ENCODE results near the gene HSPA12B. TPM values are rescaled to one million over a fixed set of nuclear protein-coding genes. Genes with fewer than 3 reads are reported as not detected.

The HSPA12B gene
- total RNA-seq, 6 donors from 2014 or later = 18.4 to 53.7 (median 21.5) TPM

DNA sequence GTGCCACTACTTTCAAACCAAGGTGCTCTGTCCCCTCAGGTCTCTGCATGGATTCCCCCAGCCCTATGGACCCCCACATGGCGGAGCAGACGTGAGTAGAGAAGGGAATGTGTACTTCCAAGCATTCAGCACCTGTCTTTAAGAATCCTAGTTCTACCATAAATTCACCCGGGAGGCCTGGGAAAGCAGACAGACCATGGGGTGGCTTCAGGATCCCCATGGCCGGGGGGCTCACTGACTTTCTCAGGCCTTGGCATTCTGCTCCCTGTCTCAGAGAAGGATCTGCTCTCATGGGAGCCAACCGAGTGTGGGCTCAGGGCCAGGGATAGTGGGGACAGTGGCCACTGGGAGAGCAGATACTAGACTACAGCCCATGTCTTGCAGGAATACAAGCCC is 65.9 kb downstream of the HSPA12B start:
- no peaks in the 10 kb centered on the region for H3K9me3 ChIP-seq
- TF ChIP-seq EP300 (IDR thresholded peaks at IDR 0.05) = no peak
- TF ChIP-seq POLR2AphosphoS5 (IDR thresholded peaks at IDR 0.05) = no peak
- TF ChIP-seq, protein P1, sequence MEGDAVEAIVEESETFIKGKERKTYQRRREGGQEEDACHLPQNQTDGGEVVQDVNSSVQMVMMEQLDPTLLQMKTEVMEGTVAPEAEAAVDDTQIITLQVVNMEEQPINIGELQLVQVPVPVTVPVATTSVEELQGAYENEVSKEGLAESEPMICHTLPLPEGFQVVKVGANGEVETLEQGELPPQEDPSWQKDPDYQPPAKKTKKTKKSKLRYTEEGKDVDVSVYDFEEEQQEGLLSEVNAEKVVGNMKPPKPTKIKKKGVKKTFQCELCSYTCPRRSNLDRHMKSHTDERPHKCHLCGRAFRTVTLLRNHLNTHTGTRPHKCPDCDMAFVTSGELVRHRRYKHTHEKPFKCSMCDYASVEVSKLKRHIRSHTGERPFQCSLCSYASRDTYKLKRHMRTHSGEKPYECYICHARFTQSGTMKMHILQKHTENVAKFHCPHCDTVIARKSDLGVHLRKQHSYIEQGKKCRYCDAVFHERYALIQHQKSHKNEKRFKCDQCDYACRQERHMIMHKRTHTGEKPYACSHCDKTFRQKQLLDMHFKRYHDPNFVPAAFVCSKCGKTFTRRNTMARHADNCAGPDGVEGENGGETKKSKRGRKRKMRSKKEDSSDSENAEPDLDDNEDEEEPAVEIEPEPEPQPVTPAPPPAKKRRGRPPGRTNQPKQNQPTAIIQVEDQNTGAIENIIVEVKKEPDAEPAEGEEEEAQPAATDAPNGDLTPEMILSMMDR (IDR thresholded peaks at IDR 0.05) = no peak
- TF ChIP-seq POLR2A (IDR thresholded peaks at IDR 0.05) = no peak
- no peaks in the 10 kb centered on the region for H3K27me3 ChIP-seq
- peak overlapping the region; percentile 94 to 98 (median 96) for H3K27ac ChIP-seq
- ATAC-seq (ENCODE audit: low FRiP score in 2 of 2) = no peak
- 57 to 71% methylated on average over 4 to 5 of the region's 5 CpGs for WGBS, 2 donors
- H3K4me3 ChIP-seq = peak overlapping the region in 2 of 4 donors; percentile 88 to 96
- no peak for DNase-seq
- H3K4me1 ChIP-seq = peaks cover 67 to 83% (median 74%) of the 10 kb centered on the region in 4 donors
- peaks cover 4 to 47% (median 41%) of the 10 kb centered on the region in 4 donors for H3K36me3 ChIP-seq

DNA sequence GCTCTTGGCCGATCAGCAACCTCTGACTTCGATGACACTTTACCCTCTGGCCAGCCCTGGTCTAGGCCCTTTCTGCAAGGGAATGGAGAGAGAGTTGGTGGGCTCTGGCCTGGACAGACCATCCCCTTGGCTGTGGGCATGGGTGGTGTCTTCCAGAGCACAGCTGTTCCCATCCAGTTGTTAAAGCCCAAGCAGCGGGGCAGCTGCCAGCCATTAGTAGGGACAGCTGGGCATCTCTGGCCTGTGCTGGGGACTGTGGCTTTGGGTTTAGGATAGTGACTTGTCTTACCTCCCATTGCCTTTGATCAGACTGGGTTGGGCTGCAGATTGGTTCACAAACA is 66.4 kb downstream of the HSPA12B start:
- WGBS, 2 donors = 60 to 91% methylated on average over 2 to 3 of the region's 3 CpGs
- no peaks in the 10 kb centered on the region for H3K27me3 ChIP-seq
- DNase-seq (no peak), ATAC-seq (ENCODE audit: low FRiP score in 2 of 2) (no peak)
- H3K36me3 ChIP-seq = peaks cover 4 to 52% (median 46%) of the 10 kb centered on the region in 4 donors
- H3K4me1 ChIP-seq = peaks cover 70 to 88% (median 79%) of the 10 kb centered on the region in 4 donors
- H3K27ac ChIP-seq = peak overlapping the region; percentile 94 to 98 (median 96)
- H3K9me3 ChIP-seq = no peaks in the 10 kb centered on the region
- no peak for TF ChIP-seq POLR2A (IDR thresholded peaks at IDR 0.05)
- no peak for TF ChIP-seq EP300 (IDR thresholded peaks at IDR 0.05)
- TF ChIP-seq, protein P1 (IDR thresholded peaks at IDR 0.05) = no peak
- no peak for TF ChIP-seq POLR2AphosphoS5 (IDR thresholded peaks at IDR 0.05)
- H3K4me3 ChIP-seq = peak overlapping the region in 1 of 4 donors; percentile 96

DNA sequence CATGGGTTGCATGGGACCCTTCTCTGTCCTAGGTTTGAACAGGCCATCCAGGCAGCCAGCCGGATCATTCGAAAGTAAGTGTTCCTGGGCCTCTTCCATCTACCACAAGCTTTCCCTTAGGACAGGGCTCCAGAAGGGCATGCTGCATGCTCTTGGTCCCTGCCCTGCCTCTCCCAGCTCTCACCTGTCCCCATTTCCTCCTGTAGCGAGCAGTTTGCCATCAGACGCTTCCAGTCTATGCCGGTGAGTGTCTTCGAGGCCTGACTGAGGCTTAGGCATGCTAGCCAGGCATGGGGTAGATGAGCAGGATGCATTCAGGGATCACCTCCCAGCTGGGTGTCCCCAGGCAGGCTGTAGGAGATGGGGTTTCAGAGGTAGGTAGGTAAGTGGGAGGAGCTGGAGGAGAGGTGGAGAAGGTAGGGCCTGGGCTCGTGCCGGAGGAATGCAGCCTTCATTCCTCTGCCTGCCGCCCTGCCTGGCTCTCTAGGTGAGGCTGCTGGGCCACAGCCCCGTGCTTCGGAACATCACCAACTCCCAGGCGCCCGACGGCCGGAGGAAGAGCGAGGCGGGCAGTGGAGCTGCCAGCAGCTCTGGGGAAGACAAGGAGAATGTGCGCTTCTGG is 67.9 kb downstream of the HSPA12B start:
- Histone ChIP-seq H3K9me3 (no peaks in the 10 kb centered on the region), H3K4me1 (peaks cover 76 to 95% (median 86%) of the 10 kb centered on the region in 4 donors), H3K27ac (peak overlapping the region; percentile 13 to 98 (median 96)), H3K36me3 (peaks cover 4 to 67% (median 61%) of the 10 kb centered on the region in 4 donors), H3K27me3 (no peaks in the 10 kb centered on the region), H3K4me3 (no peak overlapping the region)
- DNase-seq (no peak), ATAC-seq (ENCODE audit: low FRiP score in 2 of 2) (no peak)
- 76 to 85% methylated on average over 15 to 18 of the region's 18 CpGs for WGBS, 2 donors
- TF ChIP-seq EP300 (IDR thresholded peaks at IDR 0.05) (no peak), POLR2A (IDR thresholded peaks at IDR 0.05) (no peak), POLR2AphosphoS5 (IDR thresholded peaks at IDR 0.05) (no peak)
- TF ChIP-seq, protein P1 (IDR thresholded peaks at IDR 0.05) = no peak

DNA sequence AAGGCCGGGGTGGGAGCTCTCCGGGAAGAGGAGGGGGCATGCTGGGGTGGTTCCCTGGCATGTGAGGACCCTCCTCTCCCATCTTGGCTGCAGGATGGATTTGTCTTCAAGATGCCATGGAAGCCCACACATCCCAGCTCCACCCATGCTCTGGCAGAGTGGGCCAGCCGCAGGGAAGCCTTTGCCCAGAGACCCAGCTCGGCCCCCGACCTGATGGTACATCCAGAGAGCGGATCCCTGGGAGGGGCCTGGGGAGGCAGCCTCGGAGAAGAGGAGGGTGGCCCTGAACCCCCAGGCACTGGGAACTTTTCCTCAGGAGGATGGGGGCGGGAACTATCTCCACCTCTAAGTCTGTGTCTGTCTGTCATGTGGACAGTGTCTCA is 68.4 kb downstream of the HSPA12B start:
- 90 to 93% methylated on average over 5 to 8 of the region's 8 CpGs for WGBS, 2 donors
- Histone ChIP-seq H3K36me3 (peaks cover 4 to 72% (median 65%) of the 10 kb centered on the region in 4 donors), H3K27ac (peak overlapping the region; percentile 13 to 98 (median 96)), H3K4me1 (peaks cover 78 to 97% (median 89%) of the 10 kb centered on the region in 4 donors), H3K9me3 (no peaks in the 10 kb centered on the region), H3K4me3 (no peak overlapping the region), H3K27me3 (no peaks in the 10 kb centered on the region)
- ATAC-seq (ENCODE audit: low FRiP score in 2 of 2) = no peak
- TF ChIP-seq POLR2AphosphoS5 (IDR thresholded peaks at IDR 0.05) (no peak), POLR2A (IDR thresholded peaks at IDR 0.05) (no peak), EP300 (IDR thresholded peaks at IDR 0.05) (no peak)
- TF ChIP-seq, protein P1 (IDR thresholded peaks at IDR 0.05) = no peak
- peak in 1 of 2 donors; percentile 60 for DNase-seq

DNA sequence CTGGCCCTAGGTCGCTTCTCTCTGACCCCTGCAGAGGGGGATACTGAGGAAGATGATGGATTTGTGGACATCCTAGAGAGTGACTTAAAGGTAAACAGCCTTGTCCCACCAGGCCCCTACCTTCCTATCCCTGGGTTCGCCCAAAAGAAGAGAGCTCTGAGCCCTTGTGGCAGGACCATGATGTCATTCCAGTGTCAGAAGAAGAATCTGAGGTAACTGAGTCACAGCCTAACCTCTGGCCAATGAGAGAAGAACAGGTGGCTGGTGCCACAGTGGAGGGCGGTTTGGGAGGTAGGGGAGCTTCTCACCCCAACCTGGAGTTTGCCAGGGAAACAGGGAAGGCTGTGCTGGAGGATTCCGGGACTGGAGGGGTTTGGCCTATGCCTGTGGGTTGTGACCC is 68.8 kb downstream of the HSPA12B start:
- H3K4me1 ChIP-seq = peaks cover 82 to 100% (median 94%) of the 10 kb centered on the region in 4 donors
- 77 to 97% methylated on average over 4 of the region's 4 CpGs for WGBS, 2 donors
- H3K27ac ChIP-seq = peak overlapping the region; percentile 13 to 98 (median 96)

More for the DNA sequence above, 68.8 kb downstream of the HSPA12B start:
- Histone ChIP-seq H3K9me3 (no peaks in the 10 kb centered on the region), H3K27me3 (no peaks in the 10 kb centered on the region), H3K4me3 (no peak overlapping the region), H3K36me3 (peaks cover 4 to 75% (median 68%) of the 10 kb centered on the region in 4 donors)
- no peak for DNase-seq
- ATAC-seq (ENCODE audit: low FRiP score in 2 of 2) = no peak
- TF ChIP-seq POLR2A (IDR thresholded peaks at IDR 0.05) = no peak
- TF ChIP-seq POLR2AphosphoS5 (IDR thresholded peaks at IDR 0.05) = no peak
- TF ChIP-seq EP300 (IDR thresholded peaks at IDR 0.05) = no peak
- TF ChIP-seq, protein P1 (IDR thresholded peaks at IDR 0.05) = no peak

All from upper lobe of left lung (tissue), 6 donors.